Fibroblast of skin of left quadriceps (primary cell): Measurements from ENCODE around the gene VWA8.

Experiments
- DNase-seq, 2 experiments: peaks; one replicate each; pipeline ENCODE4 v3.0.0-alpha.2; 2013; ENCODE audit warnings: low read depth in 2 of 2

Gene VWA8

GRCh38 chr13:41614671-41615527, 346.0 kb downstream of the VWA8 start:
- no peak for DNase-seq

DNA sequence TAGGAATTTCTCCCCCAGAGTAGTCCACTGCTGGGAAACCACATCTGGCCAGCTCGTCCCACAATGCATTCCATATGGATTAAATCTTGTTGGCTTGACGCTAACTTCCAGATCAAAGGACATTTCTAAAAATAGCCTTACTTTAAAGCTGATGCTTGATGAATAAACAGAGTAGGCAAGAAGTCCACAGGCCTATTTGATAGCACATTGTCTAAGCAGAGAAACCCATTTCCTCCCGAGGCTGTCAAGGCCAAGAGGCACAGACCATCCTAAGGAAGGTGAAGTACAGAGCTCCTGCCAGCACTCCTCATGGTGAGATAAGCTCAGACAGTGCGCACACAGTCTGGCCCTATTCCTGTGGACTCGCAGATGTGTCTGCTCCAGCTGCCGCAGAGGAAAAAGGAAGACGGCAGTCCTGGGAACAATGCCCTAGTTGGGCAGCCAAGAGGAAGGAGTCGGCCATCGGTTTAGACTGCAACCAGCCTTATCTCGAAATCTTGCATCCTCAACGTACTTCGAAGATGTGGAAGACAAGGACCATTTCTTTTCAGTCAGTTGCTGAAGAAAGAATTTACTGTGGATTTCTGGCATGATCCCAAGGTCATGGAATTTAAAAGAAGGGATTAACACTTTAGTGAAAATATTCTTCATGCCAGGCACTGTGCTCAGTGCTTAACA, 346.8 kb downstream of the VWA8 start:
- DNase-seq = peak; percentile 87

DNA sequence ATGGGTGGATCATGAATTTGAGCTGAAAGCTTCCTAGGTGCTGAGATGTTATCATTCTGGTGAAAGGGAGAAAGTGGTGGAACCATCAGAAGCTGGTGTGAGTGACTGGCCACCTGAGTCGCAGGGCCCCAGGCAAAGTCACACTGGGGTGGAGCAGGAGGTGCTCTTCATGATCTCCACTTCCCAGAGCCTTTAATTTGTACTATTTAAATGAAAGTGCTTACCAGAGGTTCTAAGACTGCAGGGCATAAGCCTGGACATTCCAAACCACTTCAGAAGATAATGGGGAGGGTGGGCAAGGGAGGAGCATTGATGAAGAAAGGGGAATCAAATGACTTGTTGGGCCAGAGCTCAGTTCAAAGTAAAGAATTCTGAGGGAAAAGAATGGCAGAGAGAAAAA, 347.4 kb downstream of the VWA8 start:
- DNase-seq = no peak

DNA sequence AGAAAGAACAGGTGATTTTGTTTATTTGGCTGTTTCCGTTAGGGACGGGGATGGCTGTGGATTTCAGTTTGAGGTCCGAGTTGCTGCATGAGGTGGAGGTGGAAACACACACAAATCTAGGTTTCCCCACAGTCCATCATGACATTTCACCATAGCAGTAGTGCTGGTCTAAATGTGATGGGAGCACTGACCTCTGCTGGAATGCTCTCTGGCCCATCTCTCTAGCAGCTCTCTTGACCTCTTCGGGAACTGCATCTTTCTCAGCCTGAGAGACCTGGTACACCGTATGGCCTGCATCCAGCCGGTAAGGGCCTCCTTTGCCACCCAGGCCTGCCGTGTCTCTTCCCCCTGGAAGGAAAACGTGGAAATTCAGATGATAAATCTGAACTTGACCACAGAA, 349.5 kb downstream of the VWA8 start:
- DNase-seq = no peak

GRCh38 chr13:41610404-41610803, 350.5 kb downstream of the VWA8 start:
- DNase-seq = peak; percentile 90 to 91

DNA sequence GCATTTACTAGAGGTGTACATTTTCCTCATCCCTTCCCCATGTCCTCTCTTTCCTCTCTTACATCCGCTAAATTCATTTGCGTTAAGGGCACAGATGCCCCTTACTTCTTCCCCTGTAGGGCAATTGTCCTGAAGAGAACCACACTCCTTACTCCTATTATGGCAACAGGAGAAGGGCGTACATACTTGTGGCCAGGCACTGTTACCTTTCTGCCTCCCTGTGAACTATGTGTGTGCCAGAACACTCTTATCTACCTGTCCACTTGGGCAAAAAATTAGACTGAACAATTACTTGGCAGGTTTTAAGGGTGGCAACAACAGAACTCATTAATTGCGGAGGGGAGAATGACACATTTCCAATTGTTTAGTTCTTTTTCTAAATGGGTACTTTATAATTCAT, 351.1 kb downstream of the VWA8 start:
- no peak for DNase-seq

DNA sequence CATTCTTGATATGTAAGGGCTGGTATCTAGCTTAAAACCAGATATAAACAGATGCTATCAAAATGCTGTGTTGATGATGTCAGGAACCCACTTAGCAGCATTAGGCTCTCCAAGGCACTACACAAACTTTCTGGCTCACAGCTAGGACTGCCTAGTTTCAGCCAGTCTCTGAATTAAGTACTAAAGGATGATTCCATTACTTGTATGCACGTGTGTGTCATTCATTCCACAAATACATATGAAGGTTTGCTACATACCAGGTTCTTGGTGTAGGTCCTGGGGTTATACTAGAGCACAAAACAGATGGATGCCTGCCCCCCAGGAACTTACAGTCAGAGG, 352.1 kb downstream of the VWA8 start:
- DNase-seq = no peak

- peak in 1 of 2 experiments; percentile 62 for DNase-seq
Measured at GRCh38 chr13:41608111-41608838, 352.6 kb downstream of the VWA8 start.

GRCh38 chr13:41606646-41607045, 354.3 kb downstream of the VWA8 start:
- no peak for DNase-seq

DNA sequence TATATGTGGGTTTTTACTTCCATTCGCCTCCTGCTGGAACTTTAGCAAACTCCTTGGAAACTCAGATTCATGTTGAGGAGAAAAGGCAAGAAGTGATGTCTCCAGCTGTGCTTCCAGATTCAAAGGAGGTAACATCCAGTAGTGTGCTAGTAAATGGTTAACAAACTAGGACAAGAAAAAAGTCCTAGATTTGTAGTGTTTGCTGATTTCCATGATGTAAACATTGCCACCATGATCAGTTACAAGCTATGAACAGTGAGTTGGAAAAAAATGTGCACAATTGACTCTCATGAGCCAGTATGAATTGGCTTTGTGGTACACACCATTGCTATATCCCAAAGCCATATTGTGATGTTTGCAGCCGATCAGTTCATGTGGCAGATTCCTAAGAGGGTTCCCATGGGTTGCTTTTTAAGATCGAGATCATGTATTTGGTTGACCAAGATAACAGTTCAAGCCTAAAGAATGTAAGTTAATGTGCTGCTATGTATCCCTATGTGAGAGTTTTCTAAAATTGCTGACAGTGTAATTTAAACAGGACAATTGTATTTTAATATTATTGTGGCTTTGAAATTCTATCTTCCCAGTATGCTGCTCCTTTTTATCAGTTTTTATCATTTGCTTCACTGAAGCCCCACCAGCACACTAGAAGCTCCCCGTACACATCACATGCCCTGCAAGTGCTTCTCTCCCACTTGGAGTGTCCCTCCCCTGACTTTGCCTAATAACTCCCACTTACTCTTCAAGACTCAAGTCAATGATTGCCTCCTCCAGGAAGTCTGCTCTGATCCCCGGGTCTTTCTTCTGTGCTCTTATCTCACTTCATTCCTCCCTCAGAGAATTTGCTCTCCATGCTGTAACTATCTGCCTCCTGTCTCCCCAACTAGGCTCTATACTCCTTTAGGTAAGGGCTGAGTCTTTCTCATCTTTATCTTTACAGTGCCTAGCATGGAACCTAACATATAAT, 355.3 kb downstream of the VWA8 start:
- no peak for DNase-seq

DNA sequence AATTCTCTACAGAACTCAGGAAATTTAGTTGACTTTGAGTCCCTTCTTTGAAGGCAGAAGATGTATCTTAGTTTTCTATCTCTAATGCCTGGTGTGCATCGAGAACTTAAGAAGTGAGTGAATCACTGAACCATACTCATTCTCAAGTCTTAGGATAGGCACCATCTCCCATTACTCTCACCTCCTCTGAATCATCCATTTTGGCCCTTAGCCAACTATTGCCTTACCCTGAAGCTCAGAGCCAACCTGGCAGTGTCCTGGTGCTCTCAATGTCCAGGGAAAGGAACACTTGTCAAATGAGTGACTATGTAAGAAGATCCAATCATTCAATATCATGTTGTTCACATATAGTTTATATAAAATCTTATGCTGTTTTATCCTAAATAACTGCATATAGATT, 357.0 kb downstream of the VWA8 start:
- DNase-seq = no peak

- DNase-seq = no peak
Measured at GRCh38 chr13:41601718-41602445, 359.0 kb downstream of the VWA8 start.

- DNase-seq = no peak
Measured at GRCh38 chr13:41599619-41600018, 361.3 kb downstream of the VWA8 start.

DNA sequence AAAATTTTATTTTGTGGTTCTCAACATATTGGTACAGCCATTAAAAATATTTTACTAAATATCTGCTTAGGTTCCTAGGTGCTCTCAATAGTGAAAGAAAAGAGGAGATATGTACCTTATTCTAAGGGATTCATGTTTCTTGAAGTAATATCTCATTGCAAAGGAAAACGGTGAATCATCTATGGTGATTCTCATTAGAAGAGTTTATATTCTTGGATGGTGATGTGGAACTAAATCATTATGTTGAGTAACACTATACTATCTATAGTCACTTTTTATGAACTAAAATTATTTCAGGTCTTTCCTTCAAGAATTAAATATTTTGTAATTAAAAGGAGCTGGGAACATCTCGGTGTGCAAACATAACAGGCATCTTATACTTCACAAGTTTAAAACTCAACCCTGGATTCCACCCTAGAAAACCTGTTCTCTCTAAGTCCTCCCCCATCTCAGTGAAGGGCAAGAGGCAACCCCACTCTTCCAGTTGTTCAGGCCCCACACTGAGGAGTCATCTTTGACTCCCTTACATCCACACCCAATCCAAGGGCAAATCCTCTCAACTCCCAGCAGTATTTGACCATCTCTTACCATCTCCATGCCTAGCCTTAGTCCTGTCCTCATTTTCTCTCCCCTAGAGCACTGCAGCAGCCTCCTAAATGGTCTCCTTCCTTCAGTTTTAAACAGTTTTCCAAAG, 363.4 kb downstream of the VWA8 start:
- no peak for DNase-seq

DNA sequence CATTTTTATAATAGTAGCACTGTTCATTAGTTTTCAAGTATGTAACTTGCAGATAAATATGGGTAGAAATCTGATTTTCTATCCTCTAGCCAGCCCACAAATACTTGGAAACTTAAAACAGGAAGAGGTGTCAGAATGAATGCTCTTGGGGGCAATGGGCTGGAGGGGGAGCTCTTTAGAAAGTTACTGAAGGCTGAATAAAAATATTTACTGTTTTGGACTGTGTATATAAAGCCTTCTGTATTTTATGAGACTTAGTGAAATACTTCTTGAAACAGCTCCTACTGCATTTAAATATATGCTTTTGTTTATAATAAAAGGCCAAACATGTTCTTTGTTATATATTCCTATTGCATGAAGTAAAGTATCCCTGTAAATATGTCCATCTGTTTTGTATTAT, 364.7 kb downstream of the VWA8 start:
- DNase-seq = no peak

DNA sequence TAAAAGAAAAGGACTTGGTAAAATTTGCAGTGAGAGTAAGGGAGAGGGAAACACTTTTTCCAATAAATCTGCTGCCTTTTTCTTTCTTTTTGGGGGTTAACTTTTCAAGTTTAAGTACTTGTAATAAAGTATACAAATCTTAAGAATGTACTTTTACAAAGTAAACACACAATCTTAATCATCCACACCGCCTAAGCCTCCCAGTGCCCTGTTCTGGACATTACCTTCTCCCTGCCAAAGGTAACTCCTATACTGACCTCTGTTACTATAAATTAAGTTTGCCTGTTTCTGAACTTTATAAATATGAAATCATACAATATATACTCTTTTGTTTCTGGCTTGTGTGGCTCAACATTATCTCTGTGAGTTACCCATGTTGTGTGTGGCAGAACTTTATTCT, 365.6 kb downstream of the VWA8 start:
- DNase-seq = no peak

DNA sequence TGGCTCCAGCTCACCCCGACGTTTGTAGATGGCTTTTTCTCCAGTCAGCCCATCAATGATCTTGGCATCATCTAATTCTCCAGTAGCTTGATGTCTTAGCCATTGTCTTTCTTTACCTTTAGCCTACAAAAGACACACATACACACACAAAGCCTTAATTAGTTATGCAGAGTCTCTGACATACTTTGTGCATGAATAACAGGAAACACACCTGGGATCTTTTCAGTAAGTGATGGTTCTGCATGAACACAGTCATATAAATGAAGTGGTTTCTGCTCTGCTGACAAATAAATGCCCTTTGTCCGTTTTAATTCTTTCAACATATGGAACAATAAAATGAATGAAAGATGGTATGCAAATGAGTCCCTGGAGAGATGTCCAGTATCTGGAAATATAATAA, 370.3 kb downstream of the VWA8 start:
- DNase-seq = no peak

DNA sequence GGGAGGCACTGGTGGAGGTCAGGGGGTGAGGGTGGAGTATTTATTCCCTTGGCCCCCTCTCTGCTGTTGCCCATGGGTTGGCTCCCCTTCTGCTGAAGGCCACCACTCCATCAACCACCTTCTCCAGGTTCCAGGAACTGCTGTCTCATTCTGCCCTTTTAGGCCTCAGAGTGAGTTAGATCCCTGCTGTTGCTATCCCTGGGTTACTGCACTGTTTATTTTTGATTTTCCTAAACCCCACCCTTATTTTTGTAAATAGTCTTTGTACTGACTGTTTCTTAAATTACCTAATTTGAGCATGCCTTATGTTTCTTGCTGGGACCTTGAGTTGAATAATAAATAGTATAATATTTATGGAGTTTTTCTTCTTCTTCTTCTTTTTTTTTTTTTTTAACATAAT, 370.8 kb downstream of the VWA8 start:
- DNase-seq = no peak

DNA sequence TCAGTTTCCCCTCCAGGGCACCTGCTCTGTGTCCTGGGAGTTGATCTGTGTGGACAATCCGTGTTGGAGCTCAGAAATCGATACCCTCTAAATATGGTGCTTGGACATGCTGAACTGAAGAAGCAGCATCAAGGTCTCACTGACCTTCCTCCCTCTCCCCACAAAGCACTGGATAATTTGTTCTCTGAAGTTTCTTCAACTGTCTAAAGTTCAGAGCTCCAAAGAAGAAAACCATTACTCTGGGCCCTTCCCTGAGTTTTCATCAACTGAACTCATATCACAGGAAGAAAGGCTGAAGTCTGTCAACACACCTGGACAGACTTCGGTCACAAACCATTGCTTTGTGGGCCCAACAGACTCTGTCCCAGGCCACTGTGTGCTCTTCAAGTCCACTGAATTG, 371.5 kb downstream of the VWA8 start:
- DNase-seq = no peak

DNA sequence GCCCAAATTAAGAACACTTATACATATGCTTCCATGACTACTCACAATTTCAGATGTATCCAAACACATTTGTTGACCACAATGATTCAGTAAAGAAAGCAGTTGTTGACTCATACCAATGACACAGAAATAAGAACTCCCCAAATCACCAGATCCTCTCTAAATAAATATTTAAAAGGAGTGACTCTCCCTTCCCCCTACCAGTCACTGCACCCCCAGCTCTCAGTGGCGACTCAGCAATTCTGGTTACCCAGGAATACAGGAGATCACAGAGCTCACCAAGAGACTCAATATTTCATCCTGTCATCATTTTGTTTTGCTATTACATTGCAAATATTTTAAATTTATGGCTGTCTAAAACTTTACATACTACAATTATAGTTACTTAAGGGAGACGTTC, 372.0 kb downstream of the VWA8 start:
- peak; percentile 85 to 87 for DNase-seq
